Activated CD4-positive, CD25-positive, alpha-beta regulatory T cell treated with anti-CD3 and anti-CD28 coated beads, Interleukin-2, amount 50 U/mL, for 72 hours (primary cell): ENCODE results near the gene LRRC74B.
A peak's percentile ranks its signal among the peaks of the same experiment; 100 is the strongest.
"Not testable (repeated sequence)": the region's sequence is repeated elsewhere in the genome, so short reads cannot be mapped to it uniquely, and the experiment has no call there.

Source experiments
- DNase-seq: peaks from one replicate; pipeline ENCODE4 v3.0.0; 2021

The LRRC74B gene

DNA sequence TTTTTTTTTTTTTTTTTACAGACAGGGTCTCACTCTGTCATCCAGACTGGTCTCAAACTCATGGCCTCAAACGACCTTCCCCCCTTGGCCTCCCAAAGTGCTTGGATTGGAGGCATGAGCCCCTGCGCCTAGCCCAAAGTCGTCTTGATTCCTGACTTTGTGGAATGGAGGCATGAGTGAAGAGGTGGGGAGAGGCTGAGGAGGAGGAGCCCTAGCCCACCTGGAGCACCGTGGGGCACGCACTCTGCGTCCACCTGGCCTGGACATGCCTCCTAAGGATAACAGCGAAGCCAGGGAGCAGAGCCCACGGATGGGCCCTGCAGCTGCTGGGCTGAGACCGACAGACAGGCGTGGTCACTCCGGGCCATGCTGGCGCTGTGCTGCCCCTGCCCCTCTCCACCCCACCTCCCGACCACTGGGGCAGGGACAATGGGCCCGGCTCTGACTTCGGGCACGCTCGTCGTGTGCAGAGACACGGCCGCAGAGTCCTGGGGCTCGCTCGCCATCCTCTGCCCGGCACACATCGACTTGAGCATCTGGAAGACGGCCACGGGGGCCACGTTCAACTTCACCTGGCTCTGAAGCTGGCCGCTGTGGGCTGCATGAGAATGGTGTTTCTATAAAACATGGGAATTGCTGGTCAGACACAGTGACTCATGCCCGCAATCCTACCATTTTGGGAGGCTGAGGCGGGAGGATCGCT is 34.8 kb downstream of the LRRC74B start:
- no peak for DNase-seq

DNA sequence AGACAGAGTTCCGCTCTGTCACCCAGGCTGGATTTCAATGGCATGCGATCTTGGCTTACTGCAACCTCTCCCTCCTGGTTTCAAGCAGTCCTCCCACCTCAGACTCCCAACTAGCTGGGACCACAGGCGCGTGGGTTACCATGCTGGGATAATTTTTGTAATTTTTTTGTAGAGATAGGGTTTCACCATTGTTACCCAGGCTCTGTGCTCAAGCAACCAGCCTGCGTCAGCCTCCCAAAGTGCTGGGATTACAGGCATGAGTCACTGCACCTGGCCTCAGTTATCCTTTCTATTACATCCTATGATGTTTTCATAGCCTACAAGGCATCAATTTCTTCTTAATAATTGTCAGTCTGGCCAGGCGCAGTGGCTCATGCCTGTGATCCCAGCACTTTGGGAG is 36.5 kb downstream of the LRRC74B start:
- no peak for DNase-seq

DNA sequence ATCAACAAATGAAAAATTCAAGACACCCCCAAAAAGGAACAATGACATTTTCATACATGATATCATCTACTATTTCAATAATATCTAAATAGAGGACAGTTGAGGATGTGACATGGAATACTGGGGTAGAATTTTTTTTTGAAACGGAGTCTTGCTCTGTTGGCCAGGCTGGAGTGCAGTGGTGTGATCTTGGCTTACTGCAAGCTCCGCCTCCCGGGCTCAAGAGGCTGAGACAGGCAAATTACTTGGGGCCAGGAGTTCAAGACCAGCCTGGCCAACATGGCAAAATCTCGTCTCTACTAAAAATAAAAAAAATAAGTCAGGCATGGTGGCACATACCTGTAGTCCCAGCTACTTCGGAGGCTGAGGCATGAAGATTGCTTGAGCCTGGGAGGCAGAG is 41.4 kb downstream of the LRRC74B start:
- no peak for DNase-seq

DNA sequence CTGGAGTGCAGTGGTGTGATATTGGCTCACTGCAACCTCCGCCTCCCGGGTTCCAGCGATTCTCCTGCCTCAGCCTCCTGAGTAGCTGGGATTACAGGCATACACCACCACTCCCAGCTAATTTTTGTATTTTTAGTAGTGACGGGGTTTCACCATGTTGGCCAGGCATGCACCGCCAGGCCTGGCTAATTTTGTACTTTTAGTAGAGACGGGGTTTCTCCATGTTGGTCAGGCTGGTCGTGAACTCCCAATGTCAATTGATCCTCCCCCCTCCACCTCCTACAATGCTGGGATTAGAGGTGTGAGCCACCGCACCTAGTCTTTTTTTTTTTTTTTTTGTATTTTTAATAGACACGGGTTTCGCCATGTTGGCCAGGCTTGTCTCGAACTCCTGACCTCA is 42.2 kb downstream of the LRRC74B start:
- not testable (repeated sequence) for DNase-seq

DNA sequence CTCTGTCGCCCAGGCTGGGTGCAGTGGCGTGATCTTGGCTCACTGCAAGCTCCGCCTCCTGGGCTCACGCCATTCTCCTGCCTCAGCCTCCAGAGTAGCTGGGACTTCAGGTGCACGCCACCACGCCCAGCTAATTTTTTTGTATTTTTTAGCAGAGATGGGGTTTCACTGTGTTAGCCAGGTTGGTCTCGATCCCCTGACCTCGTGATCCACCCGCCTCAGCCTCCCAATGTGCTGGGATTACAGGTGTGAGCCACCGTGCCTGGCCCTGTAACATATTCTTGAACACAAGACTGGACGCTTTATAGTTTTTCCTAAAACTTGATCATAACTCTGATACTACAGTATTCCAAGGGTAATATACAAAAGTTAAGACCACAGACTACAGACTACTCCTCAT is 45.5 kb downstream of the LRRC74B start:
- not testable (repeated sequence) for DNase-seq

DNA sequence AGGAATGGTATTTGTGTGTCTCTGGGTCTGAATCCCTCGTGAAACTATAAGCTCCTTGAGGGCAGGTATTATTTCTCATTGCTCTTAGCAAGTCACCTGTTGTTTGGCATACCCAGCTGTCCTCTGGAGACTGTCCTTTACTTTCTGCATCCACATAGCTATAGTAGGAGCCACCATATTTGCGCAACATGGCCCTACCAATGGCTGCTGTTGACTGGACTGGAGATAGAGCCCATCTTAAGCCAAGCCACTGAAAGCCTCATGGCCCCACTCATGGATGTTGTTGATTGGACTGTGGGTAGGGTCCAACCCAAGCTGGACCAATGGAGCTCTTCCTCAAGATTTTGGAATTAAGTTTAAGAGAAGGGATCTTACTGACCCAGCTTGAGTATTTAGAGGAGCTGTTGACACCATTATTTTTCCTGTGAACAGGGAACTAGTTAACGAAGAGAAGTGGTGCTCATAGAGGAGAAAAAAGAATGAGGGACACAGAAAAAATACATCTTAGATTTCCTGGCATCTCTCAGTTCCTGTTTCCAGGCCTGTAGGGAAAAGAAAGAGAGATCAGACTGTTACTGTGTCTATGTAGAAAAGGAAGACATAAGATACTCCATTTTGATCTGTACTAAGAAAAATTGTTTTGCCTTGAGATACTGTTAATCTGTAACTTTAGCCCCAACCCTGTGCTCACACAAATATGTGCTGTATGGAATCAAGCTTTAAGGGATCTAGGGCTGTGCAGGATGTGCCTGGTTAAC is 47.2 kb downstream of the LRRC74B start:
- DNase-seq, result no peak

DNA sequence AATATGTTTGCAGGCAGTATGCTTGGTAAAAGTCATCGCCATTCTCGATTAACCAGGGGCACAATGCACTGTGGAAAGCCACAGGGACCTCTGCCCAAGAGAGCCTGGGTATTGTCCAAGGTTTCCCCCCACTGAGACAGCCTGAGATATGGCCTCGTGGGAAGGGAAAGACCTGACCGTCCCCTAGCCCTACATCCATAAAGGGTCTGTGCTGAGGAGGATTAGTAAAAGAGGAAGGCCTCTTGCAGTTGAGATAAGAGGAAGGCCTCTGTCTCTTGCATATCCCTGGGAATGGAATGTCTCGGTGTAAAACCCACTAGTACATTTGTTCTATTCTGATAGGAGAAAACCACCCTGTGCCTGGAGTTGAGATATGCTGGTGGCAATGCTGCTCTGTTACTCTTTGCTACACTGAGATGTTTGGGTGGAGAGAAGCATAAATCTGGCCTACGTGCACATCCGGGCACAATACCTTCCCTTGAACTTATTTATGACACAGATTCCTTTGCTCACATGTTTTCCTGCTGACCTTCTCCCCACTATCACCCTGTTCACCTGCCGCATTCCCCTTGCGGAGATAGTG is 47.9 kb downstream of the LRRC74B start:
- not testable (repeated sequence) for DNase-seq

DNA sequence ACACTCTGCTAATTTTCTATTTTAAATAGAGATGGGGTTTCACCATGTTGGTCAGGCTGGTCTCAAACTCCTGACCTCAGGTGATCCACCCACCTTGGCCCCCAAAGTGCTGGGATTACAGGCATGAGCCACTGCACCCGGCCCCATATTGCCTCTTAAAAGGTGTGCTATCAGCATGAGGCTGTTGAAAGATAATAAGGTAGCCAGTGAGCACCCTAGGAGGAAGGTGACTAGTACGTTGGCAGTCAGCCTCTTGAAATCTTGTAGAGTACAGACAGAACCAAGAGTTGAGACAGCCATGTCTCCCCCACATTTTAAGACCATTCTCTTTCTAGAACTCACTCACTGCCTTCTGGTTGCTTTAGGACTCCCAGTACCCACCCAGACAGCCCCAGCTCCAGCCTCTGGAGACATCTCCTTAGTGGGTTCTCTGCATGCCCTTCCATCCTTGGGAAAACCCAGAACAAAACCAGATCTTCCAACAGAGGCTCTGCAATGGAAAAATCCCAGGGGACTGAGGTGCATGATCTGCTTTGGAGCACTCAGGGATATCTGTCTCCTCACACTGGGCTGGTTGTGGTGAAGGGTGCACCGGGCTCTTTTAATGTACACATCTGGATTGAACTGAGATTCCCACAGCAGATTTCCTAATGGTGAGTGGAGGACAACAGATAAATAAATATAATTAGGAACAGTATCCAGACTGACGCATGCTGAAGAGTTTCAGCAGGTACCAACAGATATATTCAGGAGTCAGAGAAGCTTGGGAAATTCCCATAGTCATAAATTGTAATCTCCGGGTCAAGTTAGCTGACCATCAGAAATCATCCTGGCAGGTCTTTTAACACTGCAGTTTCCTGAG is 49.4 kb downstream of the LRRC74B start:
- no peak for DNase-seq

DNA sequence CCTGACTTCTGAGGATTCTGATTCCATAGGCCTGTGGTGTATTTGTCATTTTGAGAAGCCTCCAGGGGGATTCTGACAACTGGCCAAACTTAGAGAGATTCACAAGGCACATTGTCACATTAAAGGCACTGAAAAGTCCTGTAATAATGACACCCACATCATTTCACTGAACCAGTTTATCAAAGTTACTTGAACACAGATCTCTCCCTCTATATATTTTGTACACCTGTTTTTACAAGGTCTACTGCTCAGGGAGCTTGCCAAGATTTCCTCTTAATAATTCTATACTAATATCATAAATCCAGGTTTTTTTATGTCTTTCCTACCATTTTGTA is 50.0 kb downstream of the LRRC74B start:
- DNase-seq, result no peak

DNA sequence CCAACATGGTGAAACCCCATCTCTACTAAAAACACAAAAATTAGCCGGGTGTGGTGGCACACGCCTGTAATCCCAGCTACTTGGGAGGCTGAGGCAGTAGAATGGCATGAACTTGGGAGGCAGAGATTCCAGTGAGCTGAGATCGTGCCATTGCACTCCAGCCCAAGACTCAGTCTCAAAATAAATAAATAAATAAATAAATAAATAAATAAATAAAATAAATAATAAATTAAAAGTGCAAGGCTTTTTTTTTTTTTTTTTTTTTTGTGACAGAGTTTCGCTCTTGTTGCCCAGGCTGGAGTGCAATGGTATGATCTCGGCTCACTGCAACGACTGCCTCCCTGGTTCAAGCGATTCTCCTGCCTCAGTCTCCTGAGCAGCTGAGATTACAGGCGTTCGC is 51.1 kb downstream of the LRRC74B start:
- not testable (repeated sequence) for DNase-seq

DNA sequence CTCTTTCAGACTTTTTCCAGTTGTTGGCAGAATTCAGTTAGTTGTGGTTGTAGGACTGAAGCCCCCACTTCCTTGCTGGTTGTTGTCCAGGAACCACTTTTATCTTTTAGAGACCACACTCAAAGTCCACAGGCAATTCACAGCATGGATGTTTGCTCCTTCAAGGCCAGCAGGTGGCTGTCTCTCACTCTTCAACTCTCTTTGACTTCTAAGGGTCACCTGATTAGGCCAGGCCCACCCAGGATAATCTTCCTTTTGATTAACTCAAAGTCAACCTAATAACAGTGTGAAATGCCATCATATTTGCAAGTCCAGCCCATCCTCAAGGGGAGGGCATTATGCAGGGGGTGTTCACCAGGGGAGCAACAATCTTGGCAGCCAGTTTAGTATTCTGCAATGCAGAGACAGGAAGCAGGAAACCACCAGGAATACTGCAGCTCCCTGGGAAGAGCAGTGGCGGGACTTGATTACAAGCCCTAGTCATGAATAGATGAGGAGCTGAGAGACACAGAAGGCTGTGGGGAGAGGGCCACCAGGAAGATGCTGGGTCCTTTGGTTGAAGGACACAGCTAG is 52.4 kb downstream of the LRRC74B start:
- no peak for DNase-seq

DNA sequence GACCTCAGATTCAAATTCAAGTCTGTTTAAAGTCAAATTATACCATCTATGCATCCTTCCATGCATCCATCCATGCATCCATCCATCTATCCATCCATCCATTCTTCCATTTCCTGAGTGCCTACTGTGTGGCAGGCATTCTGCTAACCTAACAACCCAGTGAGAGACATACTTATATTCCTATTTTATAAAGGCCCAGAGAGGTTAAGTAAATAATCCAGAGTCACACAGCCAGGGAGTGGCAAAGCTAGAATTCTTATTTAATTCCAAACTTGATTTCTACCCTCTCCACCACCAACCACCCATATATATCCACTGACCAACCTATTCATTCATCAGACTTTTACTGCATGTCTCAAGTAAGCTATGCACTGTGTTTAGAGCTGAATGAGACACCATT is 53.8 kb downstream of the LRRC74B start:
- DNase-seq, result no peak

DNA sequence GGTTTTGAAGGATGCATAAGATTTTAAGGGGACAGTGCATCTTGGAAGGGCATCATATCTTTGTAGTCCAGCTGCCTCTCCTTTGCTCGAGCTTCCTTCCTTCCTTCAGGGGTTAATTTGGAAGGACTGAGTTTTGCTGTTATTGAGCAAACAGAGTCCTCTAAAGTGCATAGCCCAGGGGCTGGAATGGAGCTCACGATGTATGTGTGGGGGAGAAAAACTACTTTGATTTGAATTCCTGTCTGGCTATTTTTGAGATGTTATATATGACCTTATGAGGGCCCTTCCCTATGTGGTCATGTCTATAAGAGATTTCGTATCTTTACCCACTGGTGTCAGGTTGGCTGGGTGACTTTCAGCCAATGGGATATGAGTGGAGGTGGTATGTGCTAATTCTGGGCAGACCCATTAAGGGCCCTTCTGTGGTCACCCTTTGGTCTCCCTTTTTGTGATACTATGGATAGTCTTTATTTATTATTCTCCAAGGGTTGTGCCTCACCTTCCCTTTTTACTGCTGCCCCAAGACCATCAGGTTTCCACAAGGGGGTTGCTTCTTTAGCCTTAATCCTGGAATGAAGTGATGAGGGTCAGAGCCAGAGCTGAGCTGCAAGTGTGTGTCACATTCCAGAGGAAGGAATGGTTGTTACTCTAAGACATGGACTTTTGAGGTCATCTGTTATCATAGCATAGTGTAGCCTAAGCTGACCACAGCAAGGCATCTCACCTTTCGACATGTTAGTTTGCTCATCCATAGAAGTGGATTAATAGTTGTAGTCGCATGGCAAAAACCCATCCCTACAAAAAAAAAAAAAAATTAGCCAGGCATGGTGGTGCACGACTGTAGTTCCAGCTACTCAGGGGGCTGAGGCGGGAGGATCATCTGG is 54.6 kb downstream of the LRRC74B start:
- no peak for DNase-seq

DNA sequence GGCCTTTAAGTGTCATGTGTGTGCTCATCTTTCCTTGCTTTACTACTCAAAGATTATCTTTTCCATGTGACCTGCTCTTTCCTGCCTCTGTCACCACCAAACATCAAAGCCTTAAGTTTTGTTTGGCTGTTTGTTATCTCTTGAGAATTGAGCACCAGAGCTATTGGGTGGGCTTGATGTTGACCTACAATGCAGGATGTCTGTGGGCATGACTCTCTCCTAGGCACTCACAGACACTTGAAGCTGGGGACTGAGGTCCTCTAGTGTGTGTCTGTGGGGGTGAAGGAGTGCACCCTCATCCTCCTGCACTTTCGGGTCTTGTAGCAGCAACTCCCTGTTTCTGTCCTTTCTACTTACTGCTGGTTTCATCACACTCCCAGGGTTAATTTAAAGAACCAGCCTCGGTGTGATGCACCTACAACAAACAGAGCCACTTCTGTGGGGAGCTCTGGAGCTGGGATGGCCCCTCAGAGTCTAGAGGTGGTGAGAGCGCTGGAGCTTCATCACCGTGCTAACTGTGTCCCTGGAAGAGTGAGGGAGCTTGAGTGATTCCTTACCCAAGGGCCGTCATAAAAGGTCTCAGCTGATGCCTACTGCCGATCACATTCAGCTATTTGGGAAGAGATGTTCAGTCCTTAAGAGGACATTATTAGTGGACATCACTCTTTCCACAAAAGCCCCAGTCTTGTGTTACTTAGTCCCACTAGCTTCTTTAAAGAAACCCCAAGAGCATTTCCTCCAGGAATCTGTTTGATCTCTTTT is 56.3 kb downstream of the LRRC74B start:
- DNase-seq, result no peak

DNA sequence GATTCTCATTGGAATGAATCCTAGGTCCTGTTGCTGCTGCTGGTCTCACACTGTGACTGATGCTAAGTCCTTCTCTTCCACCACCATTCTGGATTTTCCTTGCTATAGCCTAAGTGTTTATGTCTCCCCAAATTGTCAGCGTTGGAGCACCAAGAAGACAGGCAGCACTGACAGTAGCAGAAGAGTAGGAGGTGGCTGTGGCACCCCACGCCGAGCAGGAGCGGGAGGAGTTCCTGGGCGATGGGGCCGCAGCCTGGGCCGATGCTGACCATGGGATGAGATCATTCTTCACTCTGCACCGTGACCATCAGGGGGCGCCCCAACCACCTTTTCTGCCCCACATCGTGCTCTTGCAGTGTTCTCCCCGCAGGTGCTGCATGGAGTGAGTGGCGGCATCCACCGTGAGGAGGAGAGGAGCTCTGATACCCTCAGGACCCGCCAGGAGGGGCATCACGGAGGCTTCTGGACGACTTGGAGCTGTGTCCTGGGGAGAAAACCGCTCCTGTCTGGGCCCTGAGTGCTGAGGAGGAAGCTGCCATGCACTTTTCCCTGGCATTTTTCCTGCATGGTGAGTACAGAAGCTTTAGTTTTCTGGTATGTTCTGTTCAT is 57.0 kb downstream of the LRRC74B start:
- peak; percentile 86 for DNase-seq

DNA sequence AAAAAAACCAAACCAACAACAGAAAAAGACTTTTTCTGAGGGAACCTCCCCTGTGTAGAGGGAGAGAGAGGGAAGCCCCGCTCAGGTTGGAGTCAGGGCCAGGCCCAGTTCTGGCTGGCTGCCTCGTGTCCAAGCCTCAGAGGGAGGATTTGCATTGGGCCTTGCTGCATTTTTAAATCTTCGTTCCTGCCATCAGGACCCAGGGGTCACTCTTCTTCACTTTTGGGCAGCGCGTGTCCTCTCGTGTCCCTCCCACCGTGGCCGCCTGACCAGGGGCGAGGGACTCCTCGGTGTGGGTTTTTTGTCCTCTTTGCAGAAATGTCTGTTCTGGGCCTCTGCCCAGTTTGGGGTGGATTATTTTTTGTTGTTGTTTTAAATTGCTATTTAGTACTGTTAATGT is 57.9 kb downstream of the LRRC74B start:
- no peak for DNase-seq

DNA sequence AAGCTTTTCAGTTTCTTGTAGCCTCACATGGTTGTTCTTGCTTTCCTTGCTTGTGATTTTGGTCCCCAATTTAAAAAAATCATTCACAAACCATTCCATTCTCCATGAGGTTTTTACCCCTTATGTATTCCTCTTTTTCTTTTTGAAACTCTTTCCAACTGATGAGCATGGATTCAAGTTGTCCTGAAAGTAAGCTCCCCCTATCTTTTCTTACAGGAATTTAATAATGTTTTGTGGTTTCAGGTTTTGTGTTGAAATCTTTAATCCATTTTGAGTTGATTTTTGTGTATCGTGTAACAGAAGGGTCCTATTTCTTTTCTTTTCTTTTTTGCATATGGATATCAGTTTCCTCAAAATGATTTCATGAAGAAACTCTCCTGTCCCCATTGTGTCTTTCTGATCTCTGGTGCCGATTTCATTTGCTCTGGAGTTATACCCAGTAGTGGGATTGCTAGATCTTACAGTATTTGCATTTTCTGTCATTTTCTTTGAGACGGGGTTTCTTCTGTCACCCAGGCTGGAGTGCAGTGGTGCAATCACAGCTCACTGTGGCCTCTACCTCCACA is 58.5 kb downstream of the LRRC74B start:
- DNase-seq, result no peak

DNA sequence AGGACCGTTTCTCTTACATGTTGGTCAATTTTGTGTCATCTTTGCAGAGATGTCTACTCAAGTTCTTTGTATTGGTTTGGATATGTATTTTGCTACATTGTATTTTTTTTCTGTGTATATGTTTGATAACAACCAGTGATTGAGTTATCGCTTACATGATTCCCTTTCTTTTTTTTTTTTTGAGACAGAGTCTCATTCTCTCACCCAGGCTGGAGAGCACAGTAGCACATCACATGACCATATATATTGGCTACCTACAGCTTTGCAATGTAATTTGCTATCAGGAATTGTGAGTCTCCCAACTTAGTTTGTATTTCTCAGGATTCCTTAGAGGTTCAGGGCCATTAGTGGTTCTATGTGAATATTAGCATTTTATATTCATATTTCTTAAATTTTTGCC is 59.5 kb downstream of the LRRC74B start:
- no peak for DNase-seq

DNA sequence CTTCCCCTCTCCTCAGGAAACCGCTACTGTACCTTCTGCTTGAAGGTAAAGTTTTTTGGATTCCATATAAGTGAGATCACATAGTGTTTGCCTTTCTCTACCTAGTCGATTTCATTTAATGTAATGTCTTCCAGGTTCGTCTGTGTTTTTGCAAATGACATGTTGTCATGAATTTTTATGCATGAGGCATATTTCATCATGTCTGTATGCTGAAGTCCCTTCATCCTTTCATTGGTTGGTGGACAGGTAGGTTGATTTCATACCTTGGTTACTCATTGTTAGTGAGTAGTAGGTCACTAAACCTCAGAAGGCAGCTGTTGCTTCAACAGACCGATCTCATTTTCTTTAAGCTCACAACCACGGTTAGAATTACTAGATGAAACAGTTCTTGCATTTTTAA is 60.3 kb downstream of the LRRC74B start:
- no peak for DNase-seq

DNA sequence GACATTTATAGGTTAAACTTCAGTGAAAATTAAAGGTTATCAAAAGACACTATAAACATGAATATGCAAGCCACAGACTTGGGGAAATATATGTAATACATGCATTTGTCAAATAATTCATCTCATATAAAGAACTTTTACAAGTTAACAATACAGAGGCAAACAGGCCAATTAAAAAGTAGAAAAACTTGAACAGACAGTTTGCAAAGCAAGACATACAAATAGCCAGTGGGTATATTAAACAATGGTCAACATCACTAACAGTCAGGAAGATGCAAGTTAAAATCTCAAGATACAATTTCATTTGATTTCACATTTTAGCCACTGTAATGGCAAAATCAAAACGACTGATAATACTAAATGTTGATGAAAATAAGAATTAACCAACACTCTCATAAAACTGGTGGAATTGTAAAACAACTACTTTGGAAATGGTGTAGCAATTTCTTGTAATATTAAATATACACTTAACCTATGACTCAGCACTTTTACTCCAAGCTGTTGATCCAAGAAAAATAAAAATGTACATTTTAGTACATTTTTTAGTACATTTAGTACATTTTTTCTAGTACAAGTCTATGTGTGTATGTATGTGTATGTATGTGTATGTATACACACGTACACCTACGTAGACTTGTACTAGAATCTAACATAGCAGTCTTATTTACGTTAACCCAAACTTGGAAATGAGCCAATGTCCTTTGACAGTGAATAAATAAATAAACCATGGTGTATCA is 62.8 kb downstream of the LRRC74B start:
- DNase-seq, result no peak
